Hematopoietic multipotent progenitor cell treated with erythropoietin and hydrocortisone succinate and interleukin-3 and kit ligand, for 6 days (in vitro differentiated cells): ENCODE measurements around the gene CACNA1I.
A peak's percentile ranks its signal among the peaks of the same experiment; 100 is the strongest.
"Not testable (repeated sequence)": the region's sequence is repeated elsewhere in the genome, so short reads cannot be mapped to it uniquely, and the experiment has no call there.

ENCODE experiments used
- DNase-seq: peaks from one replicate; pipeline ENCODE4 v3.0.0-alpha.2; 2015

Gene CACNA1I

GRCh38 chr22:39724390-39724789, 153.8 kb downstream of the CACNA1I start:
- DNase-seq, result peak; percentile 73

GRCh38 chr22:39724857-39725256, 154.3 kb downstream of the CACNA1I start:
- DNase-seq, result no peak

- no peak for DNase-seq
Observed at GRCh38 chr22:39725351-39726035, 154.9 kb downstream of the CACNA1I start.

GRCh38 chr22:39727541-39727940, 157.0 kb downstream of the CACNA1I start:
- DNase-seq, result no peak

- DNase-seq, result no peak
Observed at GRCh38 chr22:39728236-39728860, 157.8 kb downstream of the CACNA1I start.

- no peak for DNase-seq
Observed at GRCh38 chr22:39729141-39729934, 158.8 kb downstream of the CACNA1I start.

- no peak for DNase-seq
Observed at GRCh38 chr22:39731481-39731880, 160.9 kb downstream of the CACNA1I start.

GRCh38 chr22:39731881-39732555, 161.5 kb downstream of the CACNA1I start:
- DNase-seq, result no peak

GRCh38 chr22:39732625-39733024, 162.1 kb downstream of the CACNA1I start:
- DNase-seq, result no peak

- no peak for DNase-seq
Observed at GRCh38 chr22:39733191-39733590, 162.6 kb downstream of the CACNA1I start.

GRCh38 chr22:39734046-39734445, 163.5 kb downstream of the CACNA1I start:
- not testable (repeated sequence) for DNase-seq

- DNase-seq, result no peak
Observed at GRCh38 chr22:39734866-39735265, 164.3 kb downstream of the CACNA1I start.

- no peak for DNase-seq
Observed at GRCh38 chr22:39735776-39736175, 165.2 kb downstream of the CACNA1I start.

GRCh38 chr22:39738746-39739145, 168.2 kb downstream of the CACNA1I start:
- no peak for DNase-seq
